NCI-H2107 treated with DMSO at 0.1 percent for 48 hours (cell line): ENCODE results near the gene HIGD2B.
"Not testable (repeated sequence)": the region's sequence is repeated elsewhere in the genome, so short reads cannot be mapped to it uniquely, and the experiment has no call there.

Experiments used
- DNase-seq: peaks from one replicate; lab custom pipeline; 2025; ENCODE audit not compliant: unreplicated experiment; lab: John Stamatoyannopoulos, UW

The HIGD2B gene

GRCh38 chr15:72680931-72681330 lies 5.1 kb downstream of the HIGD2B start:
- DNase-seq: no peak

- DNase-seq: no peak
Measured at GRCh38 chr15:72676838-72677237, 9.1 kb downstream of the HIGD2B start.

DNA sequence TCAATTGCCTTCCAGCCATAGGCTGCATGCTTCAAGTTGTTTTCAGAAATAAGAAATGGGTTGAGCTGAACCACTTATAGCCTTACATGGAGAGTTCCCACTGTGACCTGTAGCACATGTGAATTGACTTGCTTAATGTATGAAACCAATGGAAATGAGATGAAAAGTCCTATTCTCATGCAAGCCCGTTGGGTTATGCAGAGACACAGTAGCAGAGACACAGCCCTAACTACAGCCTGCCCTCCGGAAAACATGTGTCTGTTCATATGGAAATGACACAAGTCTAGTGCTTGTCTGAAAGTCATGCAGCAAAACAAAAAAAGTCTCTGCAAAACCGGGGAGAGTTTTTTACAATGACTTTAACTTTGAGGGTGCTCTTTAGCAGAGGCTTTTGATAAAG lies 14.5 kb downstream of the HIGD2B start:
- DNase-seq: no peak

GRCh38 chr15:72670656-72671352 lies 15.2 kb downstream of the HIGD2B start:
- not testable (repeated sequence) for DNase-seq

- not testable (repeated sequence) for DNase-seq
Measured at GRCh38 chr15:72669803-72670202, 16.2 kb downstream of the HIGD2B start.

DNA sequence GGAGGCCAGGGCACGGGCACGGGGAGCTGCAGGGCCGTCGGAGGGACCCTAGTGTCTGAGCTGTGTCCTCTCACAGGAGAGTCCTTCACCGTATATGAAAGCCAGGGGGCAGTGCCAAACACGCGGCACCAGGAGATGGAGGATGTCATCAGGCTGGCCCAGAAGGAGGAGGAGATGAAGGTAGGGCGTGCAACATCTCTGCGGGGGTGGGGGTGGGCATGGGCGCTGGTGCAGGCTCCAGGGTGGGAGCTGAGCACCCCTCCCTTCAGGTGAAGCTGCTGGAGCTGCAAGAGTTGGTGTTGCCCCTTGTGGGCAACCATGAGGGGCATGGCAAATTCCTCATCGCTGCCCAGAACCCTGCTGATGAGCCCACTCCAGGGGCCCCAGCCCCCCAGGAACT lies 20.3 kb downstream of the HIGD2B start:
- not testable (repeated sequence) for DNase-seq

GRCh38 chr15:72663931-72664330 lies 22.1 kb downstream of the HIGD2B start:
- not testable (repeated sequence) for DNase-seq

GRCh38 chr15:72661081-72661480 lies 24.9 kb downstream of the HIGD2B start:
- DNase-seq: not testable (repeated sequence)

GRCh38 chr15:72656014-72656413 lies 30.0 kb downstream of the HIGD2B start:
- DNase-seq: not testable (repeated sequence)

DNA sequence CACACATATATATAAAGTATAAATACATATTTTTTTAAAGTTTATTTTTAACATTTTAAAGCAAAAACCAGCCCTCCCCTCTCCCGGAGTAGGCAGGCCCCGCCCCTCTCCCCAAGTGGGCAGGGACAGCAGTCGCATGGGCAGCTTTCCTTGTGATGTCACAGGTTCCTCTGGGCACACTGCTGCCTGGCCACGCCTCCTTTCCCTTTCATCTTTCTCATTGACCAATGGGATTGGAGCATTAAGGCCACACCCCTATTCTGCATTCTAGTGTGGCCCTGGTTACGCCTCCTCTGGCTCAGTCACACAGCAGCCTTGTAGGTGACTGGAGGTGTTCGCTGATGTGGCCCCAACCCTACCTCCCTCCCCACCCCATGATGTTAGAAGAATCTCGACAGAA lies 31.6 kb downstream of the HIGD2B start, which contains the start of gene GOLGA6B:
GOLGA6B (plus strand) TSS at position 301 of the 400 bp plus-strand sequence; CDS start at position 342, 41 bp downstream.
- DNase-seq: not testable (repeated sequence)

GRCh38 chr15:72648631-72649253 lies 37.2 kb downstream of the HIGD2B start:
- DNase-seq: not testable (repeated sequence)

- DNase-seq: not testable (repeated sequence)
Measured at GRCh38 chr15:72642271-72642670, 43.7 kb downstream of the HIGD2B start.

DNA sequence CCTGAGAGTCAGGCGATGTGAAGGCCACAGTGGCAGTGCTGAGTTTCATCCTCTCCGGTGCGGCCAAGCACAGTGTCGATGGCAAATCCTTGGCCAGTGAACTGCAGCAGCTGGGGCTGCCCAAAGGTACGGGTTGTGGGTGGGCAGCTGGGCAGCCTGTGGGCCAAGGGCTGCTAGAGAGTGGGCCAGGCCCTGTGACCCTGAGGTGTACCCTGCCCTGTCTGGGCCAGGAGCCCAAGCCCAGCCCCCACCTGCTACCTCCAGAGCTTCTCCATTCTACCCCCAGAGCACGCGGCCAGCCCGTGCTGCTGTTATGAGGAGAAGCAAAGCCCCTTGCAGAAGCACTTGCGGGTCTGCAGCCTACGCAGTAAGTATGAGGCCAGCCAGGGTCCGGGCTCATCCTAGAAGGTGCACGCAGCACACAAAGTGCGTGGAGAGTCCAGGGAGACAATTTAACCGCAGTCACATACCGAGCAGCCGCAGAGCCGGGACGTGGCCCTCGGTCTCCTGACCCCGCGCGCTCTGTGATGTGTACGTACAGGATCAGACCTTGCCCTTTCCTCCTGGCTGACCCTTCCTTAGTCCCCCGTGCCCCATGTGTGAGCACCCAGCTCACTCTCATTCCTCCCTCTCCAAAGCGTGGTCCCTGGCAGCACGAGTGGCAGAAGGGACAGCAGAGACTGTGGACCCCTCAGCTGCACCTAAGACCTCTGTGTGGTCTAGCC lies 46.1 kb downstream of the HIGD2B start:
- not testable (repeated sequence) for DNase-seq

DNA sequence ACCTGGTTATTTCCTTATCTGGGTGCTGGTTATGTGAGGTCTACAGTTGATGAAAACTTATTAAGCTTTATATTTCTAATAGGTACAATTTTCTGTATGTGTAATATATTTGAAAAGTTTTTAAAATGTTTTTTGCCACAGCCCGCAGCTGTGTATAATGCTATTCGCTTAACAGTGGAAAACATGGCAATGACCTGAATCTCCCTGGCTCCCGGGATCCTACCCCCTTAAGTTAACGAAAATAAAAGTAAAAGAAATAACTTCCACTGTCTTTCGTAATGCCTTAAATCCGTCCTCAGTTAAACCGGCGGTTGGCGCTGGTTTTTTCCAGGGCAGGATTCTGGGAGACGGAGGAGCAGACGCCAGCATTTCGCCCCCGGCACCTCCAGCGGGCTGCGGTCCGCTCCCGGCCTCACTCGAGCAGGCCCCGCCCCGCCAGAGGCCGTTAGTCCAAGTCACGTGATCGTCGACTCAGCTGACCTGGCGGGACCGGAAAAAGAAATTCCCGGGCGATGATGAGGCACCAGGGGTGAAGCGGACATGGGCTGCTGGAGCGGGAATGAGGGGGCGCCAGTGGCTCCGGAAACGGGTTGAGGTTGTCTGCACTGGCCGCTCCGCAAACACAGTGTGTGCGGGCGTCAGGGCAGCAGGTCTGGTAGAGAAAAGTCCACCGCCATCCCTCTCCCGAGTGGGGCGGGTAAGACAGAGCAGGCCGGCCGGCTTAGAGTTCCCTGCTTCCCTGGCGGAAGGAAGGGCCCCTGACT lies 49.3 kb downstream of the HIGD2B start:
- not testable (repeated sequence) for DNase-seq

DNA sequence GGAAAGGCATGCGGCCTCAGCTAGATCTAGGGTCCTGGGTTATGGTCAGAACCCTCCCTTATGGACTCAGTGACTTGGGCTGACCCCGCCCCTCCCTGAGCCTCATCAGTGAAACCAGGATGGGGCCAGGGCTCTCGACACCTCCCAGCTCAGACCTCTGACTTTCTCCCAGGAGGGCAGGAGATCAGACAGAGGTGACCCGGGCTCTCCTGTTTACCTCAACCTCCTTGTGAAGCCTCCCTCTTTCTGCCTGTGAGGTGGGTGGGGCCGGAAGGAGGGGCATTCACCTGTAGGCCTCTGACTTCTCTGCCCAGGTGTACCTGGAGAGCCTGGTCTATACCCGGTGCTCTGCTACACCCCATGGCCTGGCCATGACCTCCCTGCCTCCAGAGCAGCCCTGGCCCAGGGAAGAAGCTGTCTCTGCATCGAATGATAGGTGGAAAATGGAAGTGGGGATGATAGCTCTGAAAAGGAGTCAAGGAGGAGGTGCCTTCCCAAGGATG lies 56.9 kb downstream of the HIGD2B start:
- DNase-seq: not testable (repeated sequence)

DNA sequence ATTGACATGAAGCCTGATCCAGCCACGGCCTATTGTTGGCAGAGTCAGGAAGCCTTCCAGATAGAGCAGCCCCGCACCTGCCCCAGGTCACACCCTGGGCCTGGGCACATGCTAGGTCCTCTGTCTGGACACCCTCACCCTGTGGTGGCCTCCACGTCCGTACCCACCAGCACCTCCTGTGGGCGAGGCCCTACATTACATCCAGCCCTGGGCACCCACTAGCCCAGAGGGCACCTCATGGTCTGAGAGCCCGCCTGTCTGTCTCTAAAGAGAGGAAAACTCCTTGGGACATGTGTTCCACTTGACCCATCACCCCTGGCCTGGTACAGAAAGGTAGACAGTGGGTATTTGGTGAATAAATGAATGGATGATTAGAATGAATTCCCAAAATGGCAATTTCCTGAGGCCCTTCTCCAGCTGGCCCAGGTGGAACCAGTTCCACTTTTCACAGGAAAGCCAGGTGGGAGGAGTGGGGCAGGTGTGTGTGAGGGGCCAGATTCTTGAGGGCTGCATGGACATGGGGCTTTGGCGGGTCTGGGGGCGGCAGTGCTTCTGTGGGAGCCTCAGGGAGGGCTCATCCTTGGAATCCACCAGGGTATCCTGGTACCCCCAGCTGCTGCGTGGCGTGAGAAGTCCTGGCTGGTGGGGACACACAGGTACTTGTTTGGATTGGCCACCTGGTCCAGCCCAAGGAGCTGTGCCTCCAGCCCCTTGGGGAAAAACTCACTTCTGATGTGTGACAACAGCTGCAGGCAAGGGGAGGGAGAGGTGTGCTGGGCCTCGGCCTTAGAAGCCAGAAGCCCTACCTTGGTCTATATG lies 57.5 kb downstream of the HIGD2B start:
- not testable (repeated sequence) for DNase-seq

DNA sequence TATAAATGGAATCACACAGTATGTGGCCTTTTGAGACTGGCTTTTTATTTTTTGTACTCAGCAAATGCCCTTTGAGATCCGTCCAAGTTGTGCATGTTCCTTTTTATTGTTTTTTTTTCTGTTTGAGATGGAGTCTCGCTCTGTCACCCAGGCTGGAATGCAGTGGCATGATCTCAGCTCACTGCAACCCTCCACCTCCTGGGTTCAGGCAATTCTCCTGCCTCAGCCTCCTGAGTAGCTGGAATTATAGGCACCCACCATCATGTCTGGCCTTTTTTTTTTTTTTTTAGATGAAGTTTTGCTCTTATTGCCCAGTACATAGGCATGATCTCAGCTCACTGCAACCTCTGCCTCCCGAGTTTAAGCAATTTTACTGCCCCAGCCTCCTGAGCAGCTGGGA lies 59.8 kb downstream of the HIGD2B start:
- DNase-seq: not testable (repeated sequence)
